Keratinocyte (primary cell): ENCODE results near the gene KCNJ16. TPM values are rescaled to one million over a fixed set of nuclear protein-coding genes. Genes with fewer than 3 reads are reported as not detected.

Source experiments
- DNase-seq: peaks from one replicate; pipeline ENCODE4 v3.0.0-alpha.2; 2011; ENCODE audit warnings: low read depth, missing footprints, low spot score
- FAIRE-seq: peaks from 2 replicates; lab custom pipeline; 2011; peaks lifted over from hg19 to GRCh38; lab: Jason Lieb, UNC
- H2AFZ ChIP-seq: 2 replicates; pipeline ENCODE4 v1.6.0; 2012; ENCODE audit warnings: low read length, control low read depth, inconsistent platforms; ENCODE audit not compliant: control insufficient read depth
- H3K27ac ChIP-seq: 2 replicates; pipeline ENCODE4 v1.5.1; 2011; ENCODE audit warnings: low read length; ENCODE audit not compliant: control insufficient read depth, insufficient read depth
- H3K27me3 ChIP-seq: 3 replicates; pipeline ENCODE4 v1.6.0; 2011; ENCODE audit warnings: low read length; ENCODE audit not compliant: control insufficient read depth, insufficient read depth; ENCODE audit errors: extremely low read depth
- H3K36me3 ChIP-seq, 2 experiments: 2 replicates in 1 of 2; 3 replicates in 1 of 2; pipeline ENCODE4 v1.5.1; 2011; ENCODE audit warnings: low read length in 2 of 2, mild to moderate bottlenecking in 1 of 2; ENCODE audit not compliant: control insufficient read depth in 2 of 2, insufficient read depth in 2 of 2; ENCODE audit errors: extremely low read depth in 1 of 2
- H3K4me1 ChIP-seq: 3 replicates; pipeline ENCODE4 v1.5.1; 2011; ENCODE audit warnings: low read length; ENCODE audit not compliant: control insufficient read depth, insufficient read depth; ENCODE audit errors: extremely low read depth
- H3K4me2 ChIP-seq: 3 replicates; pipeline ENCODE4 v1.6.0; 2011; ENCODE audit warnings: low read depth, low read length; ENCODE audit not compliant: control insufficient read depth, insufficient read depth; ENCODE audit errors: extremely low read depth
- H3K4me3 ChIP-seq, 3 experiments: fragments of 200-600 bp in 1 of 3; sonication (generic) in 1 of 3; 2 replicates in 2 of 3; 3 replicates in 1 of 3; pipeline ENCODE4 v1.5.1; 2011 to 2016; ENCODE audit warnings: low read length in 3 of 3, mild to moderate bottlenecking in 3 of 3, control low read depth in 2 of 3, inconsistent platforms in 1 of 3, low read depth in 1 of 3, mixed read lengths in 1 of 3, mixed run types in 1 of 3, moderate library complexity in 1 of 3; ENCODE audit not compliant: control insufficient read depth in 2 of 3, insufficient read depth in 2 of 3; ENCODE audit errors: extremely low read depth in 1 of 3
- H3K79me2 ChIP-seq: 2 replicates; pipeline ENCODE4 v1.6.0; 2012; ENCODE audit warnings: low read length; ENCODE audit not compliant: control insufficient read depth, insufficient read depth
- H3K9ac ChIP-seq: 3 replicates; pipeline ENCODE4 v1.6.0; 2011; ENCODE audit warnings: low read length; ENCODE audit not compliant: control insufficient read depth, insufficient read depth; ENCODE audit errors: extremely low read depth
- H3K9me1 ChIP-seq: 3 replicates; pipeline ENCODE4 v1.6.0; 2011; ENCODE audit warnings: low read length; ENCODE audit not compliant: control insufficient read depth, insufficient read depth; ENCODE audit errors: extremely low read depth
- H3K9me3 ChIP-seq: 2 replicates; pipeline ENCODE4 v1.5.1; 2012; ENCODE audit warnings: low read depth, low read length; ENCODE audit not compliant: control insufficient read depth
- H4K20me1 ChIP-seq: 3 replicates; pipeline ENCODE4 v1.6.0; 2011; ENCODE audit warnings: low read length; ENCODE audit not compliant: control insufficient read depth, insufficient read depth; ENCODE audit errors: extremely low read depth
- CTCF ChIP-seq, 3 experiments: IDR thresholded peaks in 1 of 3; conservative IDR thresholded peaks in 1 of 3; optimal IDR thresholded peaks in 1 of 3; 2 replicates in 2 of 3; 3 replicates in 1 of 3; pipeline versions ENCODE3 to v1.5.1; 2011; ENCODE audit warnings: low read length in 3 of 3, mild to moderate bottlenecking in 3 of 3, moderate library complexity in 2 of 3, control low read depth in 1 of 3, inconsistent platforms in 1 of 3; ENCODE audit not compliant: insufficient read depth in 2 of 3; ENCODE audit errors: extremely low read depth in 1 of 3
- EZH2 ChIP-seq: IDR thresholded peaks from one replicate; pipeline ENCODE4 v1.6.1; 2012; ENCODE audit warnings: inconsistent platforms, mild to moderate bottlenecking, low read length, moderate library complexity
- dilution Hi-C: fragments of 300-500 bp; cut with MboI; formaldehyde crosslinking; loops from one replicate; pipeline ENCODE4 v1.7.0; 2020; ENCODE audit warnings: low sequenced_read_pairs; ENCODE audit not compliant: extremely low pct_ligation_motif_present
- polyA plus RNA-seq, 5 experiments: library from polyadenylated mRNA; depleted of rRNA in 3 of 5; stranded (reverse) in 3 of 5; stranded (forward) in 1 of 5; unstranded in 1 of 5; fragments of >200 nt; gene quantifications; 1 replicate in 1 of 5; 2 replicates in 3 of 5; 3 replicates in 1 of 5; pipeline versions ENCODE4 v1.2.1 to v1.2.3, GENCODE V29; 2011 to 2012; ENCODE audit warnings: missing spikeins in 2 of 5, low read depth in 1 of 5, low replicate concordance in 1 of 5

The KCNJ16 gene
- polyA plus RNA-seq, 1 donor (not counting 4 experiments of a cell fraction or from before 2014, with no cell fraction given), result not detected

GRCh38 chr17:70078549-70078948 is 3.5 kb downstream of the KCNJ16 start:
- Histone ChIP-seq H3K9ac (no peak overlapping the region), H2AFZ (no peak overlapping the region), H3K4me2 (no peak overlapping the region), H3K9me3 (no peaks in the 10 kb centered on the region), H3K9me1 (no peaks in the 10 kb centered on the region), H3K4me3 (no peak overlapping the region), H3K36me3 (no peaks in the 10 kb centered on the region), H3K4me1 (no peaks in the 10 kb centered on the region), H3K27me3 (no peaks in the 10 kb centered on the region), H3K27ac (no peak overlapping the region), H3K79me2 (no peaks in the 10 kb centered on the region), H4K20me1 (no peaks in the 10 kb centered on the region)
- TF ChIP-seq EZH2 (no peak), CTCF (optimal IDR thresholded peaks at IDR 0.05 in 1 of 3, IDR thresholded peaks at IDR 0.05 in 1 of 3, conservative IDR thresholded peaks at IDR 0.05 in 1 of 3; ENCODE audit: extremely low read depth in 1 of 3, insufficient read depth in 2 of 3, low read length in 3 of 3) (no peak)
- DNase-seq (no peak), FAIRE-seq (no peak)
- dilution Hi-C loops, result no loop called here

GRCh38 chr17:70078994-70079531 is 4.0 kb downstream of the KCNJ16 start:
- Histone ChIP-seq H3K79me2 (no peaks in the 10 kb centered on the region), H3K4me1 (no peaks in the 10 kb centered on the region), H3K27ac (no peak overlapping the region), H2AFZ (no peak overlapping the region), H3K9me3 (no peaks in the 10 kb centered on the region), H3K36me3 (no peaks in the 10 kb centered on the region), H4K20me1 (no peaks in the 10 kb centered on the region), H3K9me1 (no peaks in the 10 kb centered on the region), H3K4me2 (no peak overlapping the region), H3K4me3 (no peak overlapping the region), H3K27me3 (no peaks in the 10 kb centered on the region), H3K9ac (no peak overlapping the region)
- no peak for TF ChIP-seq CTCF (optimal IDR thresholded peaks at IDR 0.05 in 1 of 3, IDR thresholded peaks at IDR 0.05 in 1 of 3, conservative IDR thresholded peaks at IDR 0.05 in 1 of 3; ENCODE audit: extremely low read depth in 1 of 3, insufficient read depth in 2 of 3, low read length in 3 of 3)
- dilution Hi-C loops, result no loop called here
- no peak for DNase-seq
- FAIRE-seq, result no peak
